ENCODE measurements around the gene PPARG. TPM values are rescaled to one million over a fixed set of nuclear protein-coding genes. Genes with fewer than 3 reads are reported as not detected.

PPARG gene
- polyA plus RNA-seq, 1 of the 3 experiments (the other 2 are of a cell fraction) = 2.8 TPM

- POLR2A ChIA-PET = no interaction called here
- peaks cover 3 to 19% of the 10 kb centered on the region in 2 experiments; a peak in 1 of 4 replicates for H3K4me1 ChIP-seq (ENCODE audit: control insufficient read depth in 1 of 2, insufficient read depth in 2 of 2, low read depth in 1 of 2, low read length in 1 of 2)
- WGBS (ENCODE audit: low lambda C conversion rate) = 84% methylated on average over 7 of the region's 7 CpGs
Observed at GRCh38 chr3:12446298-12446697, 157.4 kb downstream of the PPARG start.

GRCh38 chr3:12447075-12447474, 158.2 kb downstream of the PPARG start:
- Histone ChIP-seq H3K4me2 (no peak overlapping the region), H3K27me3 (ENCODE audit: insufficient read depth) (no peaks in the 10 kb centered on the region), H3K9me3 (no peaks in the 10 kb centered on the region), H3K4me3 (ENCODE audit: low read depth in 2 of 2, low read length in 1 of 2) (no peak overlapping the region), H3K9ac (no peak overlapping the region), H4K20me1 (ENCODE audit: insufficient read depth) (no peaks in the 10 kb centered on the region), H2AFZ (ENCODE audit: low read depth) (no peak overlapping the region), H3K36me3 (replicated peaks in 1 of 2; ENCODE audit: control insufficient read depth in 1 of 2, insufficient read depth in 2 of 2, low read length in 1 of 2) (no peaks in the 10 kb centered on the region), H3K9me2 (no peaks in the 10 kb centered on the region), H3F3A (replicated peaks; ENCODE audit: insufficient read depth) (no peaks in the 10 kb centered on the region), H3K27ac (ENCODE audit: low read depth in 2 of 2, low read length in 1 of 2) (no peak overlapping the region), H3K79me2 (ENCODE audit: insufficient read depth) (no peaks in the 10 kb centered on the region), H3K4me1 (ENCODE audit: control insufficient read depth in 1 of 2, insufficient read depth in 2 of 2, low read depth in 1 of 2, low read length in 1 of 2) (peaks cover 0 to 15% of the 10 kb centered on the region in 2 experiments; a peak in 1 of 4 replicates)
- CTCF ChIA-PET = interaction anchor here (0.7 kb wide), 1 partner anchor 30 kb away, joined by 4 read pairs; no protein-coding TSS in a partner anchor
- 90% methylated on average over 4 of the region's 4 CpGs for WGBS (ENCODE audit: low lambda C conversion rate)
- no peak for DNase-seq
- POLR2A ChIA-PET = no interaction called here
- TF ChIP-seq RXRA (IDR thresholded peaks at IDR 0.05; ENCODE audit: borderline replicate concordance, low read depth) (no peak), ZBTB33 (IDR thresholded peaks at IDR 0.05; ENCODE audit: borderline replicate concordance, low read depth) (no peak), EZH2phosphoT487 (IDR thresholded peaks at IDR 0.05; ENCODE audit: borderline replicate concordance, low read depth) (no peak), TAF1 (IDR thresholded peaks at IDR 0.05; ENCODE audit: borderline replicate concordance, low read depth, low read length) (no peak), REST (IDR thresholded peaks at IDR 0.05; ENCODE audit: low read depth, low read length) (no peak), POLR2AphosphoS5 (IDR thresholded peaks at IDR 0.05; ENCODE audit: low read depth, low read length) (no peak), NRF1 (IDR thresholded peaks at IDR 0.05; ENCODE audit: low read depth, low read length) (no peak), YY1 (IDR thresholded peaks at IDR 0.05; ENCODE audit: low read depth) (no peak), ELF1 (IDR thresholded peaks at IDR 0.05) (no peak)

More at GRCh38 chr3:12446298-12446697, 157.4 kb downstream of the PPARG start:
- no peaks in the 10 kb centered on the region for H3F3A ChIP-seq (replicated peaks; ENCODE audit: insufficient read depth)
- no peaks in the 10 kb centered on the region for H3K27me3 ChIP-seq (ENCODE audit: insufficient read depth)
- no peaks in the 10 kb centered on the region for H4K20me1 ChIP-seq (ENCODE audit: insufficient read depth)
- no peaks in the 10 kb centered on the region for H3K9me2 ChIP-seq
- no peak overlapping the region for H3K9ac ChIP-seq
- no peaks in the 10 kb centered on the region for H3K36me3 ChIP-seq (replicated peaks in 1 of 2; ENCODE audit: control insufficient read depth in 1 of 2, insufficient read depth in 2 of 2, low read length in 1 of 2)
- CTCF ChIA-PET = no interaction called here
- TF ChIP-seq TCF12 (IDR thresholded peaks at IDR 0.05) (no peak), GABPA (IDR thresholded peaks at IDR 0.05; ENCODE audit: low read depth) (no peak), MAX (IDR thresholded peaks at IDR 0.05; ENCODE audit: low read depth) (no peak), JUND (IDR thresholded peaks at IDR 0.05) (no peak), SIN3A (IDR thresholded peaks at IDR 0.05; ENCODE audit: borderline replicate concordance, low read depth, low read length) (no peak), GATA2 (CRISPR knock-in tag; IDR thresholded peaks at IDR 0.05) (no peak), POLR2AphosphoS5 (IDR thresholded peaks at IDR 0.05; ENCODE audit: low read depth, low read length) (no peak), ZBTB33 (IDR thresholded peaks at IDR 0.05; ENCODE audit: borderline replicate concordance, low read depth) (no peak), TEAD4 (IDR thresholded peaks at IDR 0.05; ENCODE audit: borderline replicate concordance, insufficient read depth) (no peak), RXRA (IDR thresholded peaks at IDR 0.05; ENCODE audit: borderline replicate concordance, low read depth) (no peak), YY1 (IDR thresholded peaks at IDR 0.05; ENCODE audit: low read depth) (no peak), USF1 (IDR thresholded peaks at IDR 0.05; ENCODE audit: borderline replicate concordance, low read depth) (no peak)
- H3K4me3 ChIP-seq (ENCODE audit: low read depth in 2 of 2, low read length in 1 of 2) = no peak overlapping the region
- H3K9me3 ChIP-seq = no peaks in the 10 kb centered on the region
- no peak for DNase-seq
- H3K27ac ChIP-seq (ENCODE audit: low read depth in 2 of 2, low read length in 1 of 2) = no peak overlapping the region
- H3K4me2 ChIP-seq = no peak overlapping the region
- no peak overlapping the region for H2AFZ ChIP-seq (ENCODE audit: low read depth)
- no peaks in the 10 kb centered on the region for H3K79me2 ChIP-seq (ENCODE audit: insufficient read depth)

Measured in SK-N-SH (cell line).